ENCODE measurements around the gene RCSD1.
"Not testable (repeated sequence)": the region's sequence is repeated elsewhere in the genome, so short reads cannot be mapped to it uniquely, and the experiment has no call there.

The RCSD1 gene

GRCh38 chr1:167629681-167630567 is at the start of gene RCSD1:
Gene RCSD1 (plus strand): TSS chr1:167630232. CDS start chr1:167630424, 192 bp downstream.
- DNase-seq = peak; percentile 48 to 49

GRCh38 chr1:167582064-167582463 is 48.0 kb upstream of the RCSD1 start:
- DNase-seq = no peak

- no peak for DNase-seq
Observed at GRCh38 chr1:167582722-167583121, 47.3 kb upstream of the RCSD1 start.

- no peak for DNase-seq
Observed at GRCh38 chr1:167584581-167584980, 45.5 kb upstream of the RCSD1 start.

- no peak for DNase-seq
Observed at GRCh38 chr1:167587342-167587741, 42.7 kb upstream of the RCSD1 start.

GRCh38 chr1:167587872-167588271 is 42.2 kb upstream of the RCSD1 start:
- DNase-seq = no peak

GRCh38 chr1:167588361-167588760 is 41.7 kb upstream of the RCSD1 start:
- no peak for DNase-seq

- no peak for DNase-seq
Observed at GRCh38 chr1:167592475-167592874, 37.6 kb upstream of the RCSD1 start.

GRCh38 chr1:167593860-167594259 is 36.2 kb upstream of the RCSD1 start:
- DNase-seq = no peak

GRCh38 chr1:167594822-167595221 is 35.2 kb upstream of the RCSD1 start:
- no peak for DNase-seq

GRCh38 chr1:167599957-167600581 is 30.0 kb upstream of the RCSD1 start:
- peak; percentile 43 to 77 for DNase-seq

GRCh38 chr1:167601442-167602383 is 28.3 kb upstream of the RCSD1 start:
- DNase-seq = peak; percentile 42 to 61

- DNase-seq = peak in 1 of 2 donors; percentile 25
Observed at GRCh38 chr1:167602840-167603239, 27.2 kb upstream of the RCSD1 start.

GRCh38 chr1:167605576-167605975 is 24.5 kb upstream of the RCSD1 start:
- peak in 1 of 2 donors; percentile 27 for DNase-seq

- no peak for DNase-seq
Observed at GRCh38 chr1:167611983-167612382, 18.0 kb upstream of the RCSD1 start.

GRCh38 chr1:167612587-167613385 is 17.2 kb upstream of the RCSD1 start:
- no peak for DNase-seq

- not testable (repeated sequence) for DNase-seq
Observed at GRCh38 chr1:167613984-167614383, 16.0 kb upstream of the RCSD1 start.

- DNase-seq = no peak
Observed at GRCh38 chr1:167614851-167615250, 15.2 kb upstream of the RCSD1 start.

- no peak for DNase-seq
Observed at GRCh38 chr1:167616521-167616920, 13.5 kb upstream of the RCSD1 start.

- peak; percentile 36 to 75 for DNase-seq
Observed at GRCh38 chr1:167617153-167618147, 12.6 kb upstream of the RCSD1 start.

GRCh38 chr1:167618366-167618765 is 11.7 kb upstream of the RCSD1 start:
- no peak for DNase-seq

Data from CD4-positive, alpha-beta T cell treated with Interferon alpha-2 for 1 hour (primary cell).